ENCODE results near the gene TMEM39A. TPM values are rescaled to one million over a fixed set of nuclear protein-coding genes. Genes with fewer than 3 reads are reported as not detected.

TMEM39A gene
- total RNA-seq, 1 experiment from 2014 or later: 87.1 TPM

DNA sequence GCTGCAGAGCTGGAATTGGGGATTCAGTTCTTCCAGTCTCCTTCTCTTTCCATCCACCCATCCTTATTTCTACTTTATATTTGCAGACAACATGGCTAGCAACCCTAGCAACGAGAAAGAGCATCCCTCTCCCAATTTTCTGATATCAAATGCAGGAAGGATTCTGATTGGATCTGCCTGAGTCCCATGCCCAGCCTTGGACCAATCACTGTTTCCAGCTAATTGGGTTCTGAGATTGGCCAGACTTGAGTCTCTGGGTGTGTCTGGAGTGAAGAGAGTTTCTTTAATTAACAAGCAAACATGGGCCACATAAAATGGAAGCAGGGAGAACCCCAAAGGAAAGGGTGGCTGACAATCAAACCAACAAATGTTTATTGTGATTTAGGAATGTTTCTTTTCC is 60.6 kb downstream of the TMEM39A start:
- BruUV-seq (replicated peaks): no TSS peak
- H3K4me1 Mint-ChIP-seq (ENCODE audit: insufficient read depth, unreplicated experiment): no peaks in the 10 kb centered on the region
- H3K27me3 Mint-ChIP-seq (ENCODE audit: insufficient read depth, unreplicated experiment): no peaks in the 10 kb centered on the region
- DNase-seq (ENCODE audit: unreplicated experiment): no peak
- TF ChIP-seq, protein P1, sequence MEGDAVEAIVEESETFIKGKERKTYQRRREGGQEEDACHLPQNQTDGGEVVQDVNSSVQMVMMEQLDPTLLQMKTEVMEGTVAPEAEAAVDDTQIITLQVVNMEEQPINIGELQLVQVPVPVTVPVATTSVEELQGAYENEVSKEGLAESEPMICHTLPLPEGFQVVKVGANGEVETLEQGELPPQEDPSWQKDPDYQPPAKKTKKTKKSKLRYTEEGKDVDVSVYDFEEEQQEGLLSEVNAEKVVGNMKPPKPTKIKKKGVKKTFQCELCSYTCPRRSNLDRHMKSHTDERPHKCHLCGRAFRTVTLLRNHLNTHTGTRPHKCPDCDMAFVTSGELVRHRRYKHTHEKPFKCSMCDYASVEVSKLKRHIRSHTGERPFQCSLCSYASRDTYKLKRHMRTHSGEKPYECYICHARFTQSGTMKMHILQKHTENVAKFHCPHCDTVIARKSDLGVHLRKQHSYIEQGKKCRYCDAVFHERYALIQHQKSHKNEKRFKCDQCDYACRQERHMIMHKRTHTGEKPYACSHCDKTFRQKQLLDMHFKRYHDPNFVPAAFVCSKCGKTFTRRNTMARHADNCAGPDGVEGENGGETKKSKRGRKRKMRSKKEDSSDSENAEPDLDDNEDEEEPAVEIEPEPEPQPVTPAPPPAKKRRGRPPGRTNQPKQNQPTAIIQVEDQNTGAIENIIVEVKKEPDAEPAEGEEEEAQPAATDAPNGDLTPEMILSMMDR (IDR thresholded peaks at IDR 0.05; ENCODE audit: unreplicated experiment): no peak
- intact Hi-C loops (cut with micrococcal nuclease): no loop called here
- CTCF ChIA-PET: interaction anchor here (0.7 kb wide), 1 partner anchor 46 kb away, joined by 3 read pairs; no protein-coding TSS in a partner anchor
- no peak overlapping the region for H3K27ac Mint-ChIP-seq (ENCODE audit: low read depth, unreplicated experiment)
- H3K9me3 Mint-ChIP-seq (ENCODE audit: unreplicated experiment): no peaks in the 10 kb centered on the region
- POLR2A ChIA-PET: no interaction called here
- H3K36me3 Mint-ChIP-seq (ENCODE audit: insufficient read depth, unreplicated experiment): peaks cover 14% of the 10 kb centered on the region
- H3K4me3 Mint-ChIP-seq (ENCODE audit: unreplicated experiment): no peak overlapping the region

GRCh38 chr3:119401503-119402440 is 61.6 kb downstream of the TMEM39A start:
- no peak for DNase-seq (ENCODE audit: unreplicated experiment)
- ChIA-PET POLR2A (no interaction called here), CTCF (interaction anchor here (0.6 kb wide), 1 partner anchor 512 kb away, joined by 3 read pairs; no protein-coding TSS in a partner anchor)
- peaks cover 11% of the 10 kb centered on the region for H3K36me3 Mint-ChIP-seq (ENCODE audit: insufficient read depth, unreplicated experiment)
- BruUV-seq (replicated peaks): no TSS peak
- no peaks in the 10 kb centered on the region for H3K9me3 Mint-ChIP-seq (ENCODE audit: unreplicated experiment)
- H3K27ac Mint-ChIP-seq (ENCODE audit: low read depth, unreplicated experiment): no peak overlapping the region
- intact Hi-C loops (cut with micrococcal nuclease): no loop called here
- TF ChIP-seq, protein P1 (IDR thresholded peaks at IDR 0.05; ENCODE audit: unreplicated experiment): no peak
- H3K4me1 Mint-ChIP-seq (ENCODE audit: insufficient read depth, unreplicated experiment): no peaks in the 10 kb centered on the region
- H3K4me3 Mint-ChIP-seq (ENCODE audit: unreplicated experiment): no peak overlapping the region
- no peaks in the 10 kb centered on the region for H3K27me3 Mint-ChIP-seq (ENCODE audit: insufficient read depth, unreplicated experiment)

GRCh38 chr3:119401069-119401468 is 62.3 kb downstream of the TMEM39A start:
- BruUV-seq (replicated peaks): no TSS peak
- H3K27me3 Mint-ChIP-seq (ENCODE audit: insufficient read depth, unreplicated experiment): no peaks in the 10 kb centered on the region
- ChIA-PET POLR2A (no interaction called here), CTCF (no interaction called here)
- no peak overlapping the region for H3K27ac Mint-ChIP-seq (ENCODE audit: low read depth, unreplicated experiment)
- TF ChIP-seq, protein P1 (IDR thresholded peaks at IDR 0.05; ENCODE audit: unreplicated experiment): no peak
- no peak overlapping the region for H3K4me3 Mint-ChIP-seq (ENCODE audit: unreplicated experiment)
- intact Hi-C loops (cut with micrococcal nuclease): no loop called here
- DNase-seq (ENCODE audit: unreplicated experiment): no peak
- peaks cover 11% of the 10 kb centered on the region for H3K36me3 Mint-ChIP-seq (ENCODE audit: insufficient read depth, unreplicated experiment)
- H3K9me3 Mint-ChIP-seq (ENCODE audit: unreplicated experiment): no peaks in the 10 kb centered on the region
- H3K4me1 Mint-ChIP-seq (ENCODE audit: insufficient read depth, unreplicated experiment): no peaks in the 10 kb centered on the region

GRCh38 chr3:119400466-119400865 is 62.9 kb downstream of the TMEM39A start:
- TF ChIP-seq, protein P1 (IDR thresholded peaks at IDR 0.05; ENCODE audit: unreplicated experiment): no peak
- no peaks in the 10 kb centered on the region for H3K4me1 Mint-ChIP-seq (ENCODE audit: insufficient read depth, unreplicated experiment)
- BruUV-seq (replicated peaks): no TSS peak
- H3K27me3 Mint-ChIP-seq (ENCODE audit: insufficient read depth, unreplicated experiment): no peaks in the 10 kb centered on the region
- POLR2A ChIA-PET: no interaction called here
- no peak for DNase-seq (ENCODE audit: unreplicated experiment)
- no peaks in the 10 kb centered on the region for H3K9me3 Mint-ChIP-seq (ENCODE audit: unreplicated experiment)
- H3K36me3 Mint-ChIP-seq (ENCODE audit: insufficient read depth, unreplicated experiment): peaks cover 11% of the 10 kb centered on the region
- intact Hi-C loops (cut with micrococcal nuclease): no loop called here
- CTCF ChIA-PET: no interaction called here
- H3K4me3 Mint-ChIP-seq (ENCODE audit: unreplicated experiment): no peak overlapping the region
- no peak overlapping the region for H3K27ac Mint-ChIP-seq (ENCODE audit: low read depth, unreplicated experiment)
